ENCODE measurements around the gene TNIK. TPM values are rescaled to one million over a fixed set of nuclear protein-coding genes. Genes with fewer than 3 reads are reported as not detected.
"Not testable (repeated sequence)": the region's sequence is repeated elsewhere in the genome, so short reads cannot be mapped to it uniquely, and the experiment has no call there.

Gene TNIK
- total and polyA plus RNA-seq, 2 of the 4 experiments (the other 2 are of a cell fraction) = 3.4 to 6.3 TPM

GRCh38 chr3:171241655-171242054 lies 218.6 kb downstream of the TNIK start:
- H3K9me1 ChIP-seq (ENCODE audit: insufficient read depth, low read length); H4K8ac ChIP-seq (ENCODE audit: low read depth in 2 of 2, low read length in 2 of 2); CTCF ChIA-PET; H3K4ac ChIP-seq (ENCODE audit: low read depth, low read length); H2AFZ ChIP-seq (replicated peaks; ENCODE audit: low read length, poor library complexity); ATAC-seq (ENCODE audit: low read depth); H3K36me3 ChIP-seq (ENCODE audit: control insufficient read depth, insufficient read depth, low read length); H3K4me2 ChIP-seq (ENCODE audit: low read depth, low read length); H3K27ac ChIP-seq (ENCODE audit: insufficient read depth, low read length); H3K9me3 ChIP-seq (ENCODE audit: control insufficient read depth, insufficient read depth, low read length); H2BK5ac ChIP-seq (ENCODE audit: low read depth, low read length, poor library complexity, severe bottlenecking); H3K14ac ChIP-seq (replicated peaks; ENCODE audit: low read depth, low read length); H3K56ac ChIP-seq (ENCODE audit: extremely low read depth, insufficient read depth, low read length); H2BK120ac ChIP-seq (ENCODE audit: low read depth, low read length); POLR2A ChIA-PET (ENCODE audit: unreplicated experiment); H2BK15ac ChIP-seq (ENCODE audit: low read depth, low read length); H3K79me1 ChIP-seq (ENCODE audit: low read depth in 1 of 2, low read length in 2 of 2); intact Hi-C loops (cut with micrococcal nuclease); dilution Hi-C loops (cut with HindIII; ENCODE audit: low sequenced_read_pairs, unreplicated experiment); H3K9ac ChIP-seq (ENCODE audit: low read depth, low read length); H2BK20ac ChIP-seq (ENCODE audit: low read depth, low read length); H4K5ac ChIP-seq (ENCODE audit: low read depth, low read length); H4K91ac ChIP-seq (ENCODE audit: insufficient read depth, low read depth, low read length); H2AK9ac ChIP-seq (replicated peaks; ENCODE audit: low read depth, low read length, poor library complexity); DNase-seq; in situ Hi-C loops (cut with MboI; ENCODE audit: low sequenced_read_pairs); H3K4me3 ChIP-seq (ENCODE audit: insufficient read depth, low read depth, low read length); H4K20me1 ChIP-seq (ENCODE audit: insufficient read depth, low read length); H3K23ac ChIP-seq (ENCODE audit: low read depth, low read length); H3K18ac ChIP-seq (ENCODE audit: low read depth, low read length); H3K4me1 ChIP-seq (ENCODE audit: control insufficient read depth, insufficient read depth, low read length); H2AK5ac ChIP-seq (ENCODE audit: low read depth, low read length); BruUV-seq (replicated peaks); H3K27me3 ChIP-seq (ENCODE audit: control insufficient read depth, insufficient read depth, low read length): not testable (repeated sequence)
- WGBS, 2 experiments (ENCODE audit: extremely low coverage in 2 of 2, insufficient read length in 1 of 2) = no CpG with 5 or more reads among the region's 2 CpGs

Measured in IMR-90 (cell line).